ENCODE data around the gene CREM.
A peak's percentile ranks its signal among the peaks of the same experiment; 100 is the strongest.

The CREM gene

DNA sequence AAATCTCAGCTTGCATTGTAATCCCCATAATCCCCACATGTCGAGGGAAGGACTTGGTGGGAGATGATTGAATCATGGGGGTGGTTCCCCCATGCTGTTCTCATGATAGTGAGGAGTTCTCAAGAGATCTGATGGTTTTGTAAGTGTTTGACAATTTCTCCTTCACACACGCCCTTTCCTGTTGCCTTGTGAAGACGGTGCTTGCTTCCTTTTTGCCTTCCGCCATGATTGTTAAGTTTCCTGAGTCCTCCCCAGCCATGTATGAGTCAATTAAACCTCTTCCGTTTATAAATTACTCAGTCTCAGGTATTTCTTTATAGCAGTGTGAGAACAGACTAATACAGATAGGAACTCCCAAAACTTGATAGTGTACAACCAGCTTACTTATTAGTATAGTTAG, 98.6 kb downstream of the CREM start:
- TF ChIP-seq, protein P1, sequence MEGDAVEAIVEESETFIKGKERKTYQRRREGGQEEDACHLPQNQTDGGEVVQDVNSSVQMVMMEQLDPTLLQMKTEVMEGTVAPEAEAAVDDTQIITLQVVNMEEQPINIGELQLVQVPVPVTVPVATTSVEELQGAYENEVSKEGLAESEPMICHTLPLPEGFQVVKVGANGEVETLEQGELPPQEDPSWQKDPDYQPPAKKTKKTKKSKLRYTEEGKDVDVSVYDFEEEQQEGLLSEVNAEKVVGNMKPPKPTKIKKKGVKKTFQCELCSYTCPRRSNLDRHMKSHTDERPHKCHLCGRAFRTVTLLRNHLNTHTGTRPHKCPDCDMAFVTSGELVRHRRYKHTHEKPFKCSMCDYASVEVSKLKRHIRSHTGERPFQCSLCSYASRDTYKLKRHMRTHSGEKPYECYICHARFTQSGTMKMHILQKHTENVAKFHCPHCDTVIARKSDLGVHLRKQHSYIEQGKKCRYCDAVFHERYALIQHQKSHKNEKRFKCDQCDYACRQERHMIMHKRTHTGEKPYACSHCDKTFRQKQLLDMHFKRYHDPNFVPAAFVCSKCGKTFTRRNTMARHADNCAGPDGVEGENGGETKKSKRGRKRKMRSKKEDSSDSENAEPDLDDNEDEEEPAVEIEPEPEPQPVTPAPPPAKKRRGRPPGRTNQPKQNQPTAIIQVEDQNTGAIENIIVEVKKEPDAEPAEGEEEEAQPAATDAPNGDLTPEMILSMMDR (conservative IDR thresholded peaks at IDR 0.05; ENCODE audit: low read depth, low read length), result no peak
- DNase-seq (ENCODE audit: low read depth), result no peak
- H3K4me3 ChIP-seq (ENCODE audit: low read length), result no peak overlapping the region

DNA sequence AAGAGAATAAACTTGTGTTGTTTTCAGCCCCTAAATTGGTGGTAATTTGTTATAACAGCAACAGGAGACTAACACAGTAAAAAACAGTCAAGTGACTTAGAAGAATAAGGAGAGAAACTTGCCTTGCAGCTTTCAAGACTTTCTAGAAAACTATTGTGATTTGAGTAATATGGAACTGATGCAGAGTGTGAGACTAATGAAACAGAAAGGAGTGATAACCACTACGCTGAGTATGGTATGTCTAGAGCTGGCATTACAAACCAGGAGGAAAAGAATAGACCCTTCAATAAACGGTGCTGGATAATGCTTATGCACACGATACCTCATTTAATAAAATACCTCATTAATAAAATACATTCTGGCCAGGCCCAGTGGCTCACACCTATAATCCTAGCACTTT, 99.9 kb downstream of the CREM start:
- no peak overlapping the region for H3K4me3 ChIP-seq (ENCODE audit: low read length)
- TF ChIP-seq, protein P1 (conservative IDR thresholded peaks at IDR 0.05; ENCODE audit: low read depth, low read length), result no peak
- no peak for DNase-seq (ENCODE audit: low read depth)

DNA sequence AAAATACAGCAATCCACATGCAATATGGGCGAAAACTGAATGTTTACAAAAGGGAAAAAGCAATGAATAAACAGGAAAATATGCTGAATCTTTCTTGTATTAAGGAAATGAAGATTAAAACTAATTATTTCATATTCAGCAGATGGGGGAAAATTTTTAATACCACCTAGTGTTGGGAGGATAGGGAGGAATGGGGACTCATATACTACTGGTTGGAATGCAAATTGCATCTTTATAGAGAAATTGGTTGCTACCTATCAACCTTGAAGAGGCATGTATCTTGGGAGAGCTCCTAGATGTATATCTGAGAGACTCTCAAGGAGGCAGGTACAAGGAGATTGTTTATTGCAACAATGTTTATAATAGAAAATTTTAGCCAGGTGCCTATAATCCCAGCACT, 101.4 kb downstream of the CREM start:
- H3K4me3 ChIP-seq (ENCODE audit: low read length), result no peak overlapping the region
- no peak for DNase-seq (ENCODE audit: low read depth)
- TF ChIP-seq, protein P1 (conservative IDR thresholded peaks at IDR 0.05; ENCODE audit: low read depth, low read length), result peak; percentile 14

DNA sequence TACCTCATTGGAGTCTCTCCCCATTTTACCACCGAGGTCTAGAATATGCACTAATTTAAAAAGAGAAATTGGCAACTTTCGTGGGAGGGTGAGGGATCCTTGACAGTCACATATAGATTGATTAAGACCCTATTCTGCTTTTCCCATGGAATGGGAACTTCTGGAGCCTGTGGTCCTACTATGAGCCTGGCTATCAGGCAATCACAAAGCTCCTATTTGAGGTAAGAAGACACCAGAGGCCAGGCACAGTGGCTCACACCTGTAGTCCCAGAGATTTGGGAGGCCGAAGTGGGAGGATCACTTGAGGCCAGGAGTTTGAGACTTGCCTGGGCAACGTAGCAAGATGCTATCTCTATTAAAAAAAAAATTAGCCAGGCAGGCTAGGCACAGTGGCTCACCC, 105.0 kb downstream of the CREM start:
- no peak for DNase-seq (ENCODE audit: low read depth)
- TF ChIP-seq, protein P1 (conservative IDR thresholded peaks at IDR 0.05; ENCODE audit: low read depth, low read length), result no peak
- no peak overlapping the region for H3K4me3 ChIP-seq (ENCODE audit: low read length)

DNA sequence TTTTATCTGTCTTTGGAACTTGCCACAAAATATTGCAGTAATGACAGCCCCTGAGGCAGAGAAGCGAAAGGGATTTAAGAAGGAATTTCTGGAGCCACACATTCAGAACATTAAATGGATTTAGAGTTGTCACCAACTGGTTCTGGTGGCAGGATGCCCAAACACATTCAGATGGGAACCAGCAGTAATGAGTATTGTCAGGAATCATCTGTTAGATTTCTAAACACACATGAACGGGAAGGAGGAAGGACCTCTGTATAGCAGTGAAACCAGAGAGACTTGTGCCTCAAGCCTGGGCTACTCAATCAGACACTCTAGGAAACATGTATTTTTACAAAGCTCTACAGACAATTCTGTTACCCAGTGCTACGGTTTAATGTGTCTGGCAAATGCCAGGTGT, 105.9 kb downstream of the CREM start:
- no peak overlapping the region for H3K4me3 ChIP-seq (ENCODE audit: low read length)
- TF ChIP-seq, protein P1 (conservative IDR thresholded peaks at IDR 0.05; ENCODE audit: low read depth, low read length), result no peak
- no peak for DNase-seq (ENCODE audit: low read depth)

DNA sequence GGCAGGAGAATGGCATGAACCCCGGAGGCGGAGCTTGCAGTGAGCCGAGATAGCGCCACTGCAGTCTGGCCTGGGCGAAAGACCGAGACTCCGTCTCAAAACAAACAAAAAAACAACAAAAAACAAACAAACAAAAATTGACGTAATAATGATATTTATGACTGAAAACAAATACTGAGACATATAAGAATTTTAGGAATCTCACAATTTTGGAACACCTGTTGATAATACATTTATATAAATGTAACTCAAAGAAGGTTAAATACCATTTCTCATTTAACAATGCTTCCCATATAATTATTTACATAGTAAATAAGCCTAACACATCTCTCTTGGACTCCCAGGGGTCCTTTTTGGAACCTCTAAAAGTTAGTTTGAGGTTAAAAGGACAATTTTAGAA, 107.4 kb downstream of the CREM start:
- no peak overlapping the region for H3K4me3 ChIP-seq (ENCODE audit: low read length)
- no peak for DNase-seq (ENCODE audit: low read depth)
- TF ChIP-seq, protein P1 (conservative IDR thresholded peaks at IDR 0.05; ENCODE audit: low read depth, low read length), result no peak

DNA sequence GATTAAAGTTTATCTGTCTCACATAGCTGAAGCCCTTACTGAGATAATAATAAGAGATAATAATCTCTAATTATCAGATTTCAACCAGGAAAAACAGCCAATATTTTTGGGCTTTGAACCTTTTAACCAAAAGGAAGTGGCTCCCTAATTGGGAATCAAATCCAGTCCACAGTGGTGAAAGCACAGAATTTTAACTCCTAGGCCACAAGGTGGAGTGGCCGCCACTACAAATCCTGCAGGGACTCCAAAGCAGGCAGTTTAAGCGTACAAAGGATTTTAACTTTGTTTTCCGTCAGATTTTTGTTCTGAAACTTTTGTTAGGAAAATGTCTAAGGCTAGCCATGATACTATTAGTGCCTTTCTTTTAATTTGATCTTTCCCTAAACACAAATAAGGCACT, 110.1 kb downstream of the CREM start:
- TF ChIP-seq, protein P1 (conservative IDR thresholded peaks at IDR 0.05; ENCODE audit: low read depth, low read length), result peak; percentile 66
- H3K4me3 ChIP-seq (ENCODE audit: low read length), result no peak overlapping the region
- DNase-seq (ENCODE audit: low read depth), result no peak

All from retinal pigment epithelial cell (primary cell).